Vagina (tissue), 2 donors: ENCODE data around the gene AKAP13. TPM values are rescaled to one million over a fixed set of nuclear protein-coding genes. Genes with fewer than 3 reads are reported as not detected.
"Not testable (repeated sequence)": the region's sequence is repeated elsewhere in the genome, so short reads cannot be mapped to it uniquely, and the experiment has no call there.

Source experiments
- DNase-seq, 2 donors: peaks; one replicate each; pipeline ENCODE4 v3.0.0-alpha.2; 2017; ENCODE audit errors: extremely low spot score in 2 of 2
- H3K27ac ChIP-seq: fragments of 200-600 bp; sonication (generic); one replicate; pipeline ENCODE4 v1.5.1; 2019
- H3K27me3 ChIP-seq: fragments of 200-600 bp; sonication (generic); one replicate; pipeline ENCODE4 v1.5.1; 2019
- H3K36me3 ChIP-seq, 2 donors: fragments of 200-600 bp; sonication (generic); one replicate each; pipeline ENCODE4 v1.5.1; 2017 to 2019
- H3K4me1 ChIP-seq: fragments of 200-600 bp; sonication (generic); one replicate; pipeline ENCODE4 v1.5.1; 2019
- H3K4me3 ChIP-seq, 2 donors: fragments of 200-600 bp; sonication (generic); 1 replicate in 1 of 2; 2 replicates in 1 of 2; pipeline ENCODE4 v1.5.1; 2016 to 2019
- H3K9me3 ChIP-seq: fragments of 200-600 bp; sonication (generic); one replicate; pipeline ENCODE4 v1.5.1; 2019
- CTCF ChIP-seq, 3 experiments: fragments of 450-650 bp in 2 of 3; fragments of 200-600 bp in 1 of 3; sonication (generic) in 1 of 3; IDR thresholded peaks; one replicate each; pipeline ENCODE4 v1.5.1; 2017 to 2019; ENCODE audit warnings: antibody characterized with exemption in 3 of 3, mild to moderate bottlenecking in 2 of 3, moderate library complexity in 2 of 3
- POLR2A ChIP-seq, 2 donors: fragments of 450-650 bp; IDR thresholded peaks; one replicate each; pipeline ENCODE4 v1.6.1; 2017; ENCODE audit warnings: antibody characterized with exemption in 2 of 2, mild to moderate bottlenecking in 2 of 2, moderate library complexity in 2 of 2
- POLR2AphosphoS5 ChIP-seq, 2 donors: sonication (generic); formaldehyde crosslinking; IDR thresholded peaks; one replicate each; pipeline ENCODE4 v1.9.0; 2017; ENCODE audit warnings: antibody characterized with exemption in 2 of 2, mild to moderate bottlenecking in 2 of 2, low read depth in 1 of 2; ENCODE audit not compliant: insufficient read depth in 1 of 2
- intact Hi-C: fragments of 100-400 bp; cut with DNase I; formaldehyde crosslinking; loops from one replicate; pipeline ENCODE4 v1.15.1; 2023
- total RNA-seq: library from RNA; depleted of rRNA; stranded (reverse); fragments of >200 nt; gene quantifications from one replicate; pipeline ENCODE4 v1.2.3, GENCODE V29; 2016

AKAP13 gene
- total RNA-seq, 1 donor from 2014 or later = 177 TPM

GRCh38 chr15:85482894-85483293 is 102.5 kb downstream of the AKAP13 start:
- Histone ChIP-seq H3K27ac (peak overlapping the region; percentile 69), H3K4me1 (peaks cover 80% of the 10 kb centered on the region), H3K36me3 (no peaks in the 10 kb centered on the region), H3K9me3 (no peaks in the 10 kb centered on the region), H3K27me3 (no peaks in the 10 kb centered on the region), H3K4me3 (no peak overlapping the region)
- intact Hi-C loops = no loop called here
- TF ChIP-seq CTCF (IDR thresholded peaks at IDR 0.05) (no peak), POLR2A (IDR thresholded peaks at IDR 0.05) (no peak), POLR2AphosphoS5 (IDR thresholded peaks at IDR 0.05; ENCODE audit: insufficient read depth in 1 of 2, low read depth in 1 of 2) (no peak)
- DNase-seq = no peak

DNA sequence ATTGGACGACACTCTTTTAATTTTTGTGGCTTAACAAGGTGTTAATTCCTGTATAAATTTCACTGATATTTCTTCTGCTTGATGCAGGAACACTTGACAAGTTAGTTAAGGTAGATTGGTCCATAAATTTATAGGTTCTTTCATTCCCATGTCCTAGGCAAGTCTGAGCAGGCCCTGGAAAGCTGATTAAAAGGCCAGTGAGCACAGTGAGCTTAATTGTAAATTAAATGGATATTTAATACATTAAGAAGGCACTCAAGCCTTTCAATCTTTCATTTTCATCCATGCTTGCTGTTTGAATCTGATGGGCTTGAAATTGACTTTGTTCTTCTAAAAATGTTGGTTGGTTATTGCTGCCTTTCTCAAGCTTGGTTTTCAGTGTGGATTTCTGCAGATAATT is 103.6 kb downstream of the AKAP13 start:
- H3K4me1 ChIP-seq = peaks cover 72% of the 10 kb centered on the region
- DNase-seq, H3K4me3 ChIP-seq, H3K27ac ChIP-seq, H3K36me3 ChIP-seq, intact Hi-C loops, H3K27me3 ChIP-seq, H3K9me3 ChIP-seq: not testable (repeated sequence)

DNA sequence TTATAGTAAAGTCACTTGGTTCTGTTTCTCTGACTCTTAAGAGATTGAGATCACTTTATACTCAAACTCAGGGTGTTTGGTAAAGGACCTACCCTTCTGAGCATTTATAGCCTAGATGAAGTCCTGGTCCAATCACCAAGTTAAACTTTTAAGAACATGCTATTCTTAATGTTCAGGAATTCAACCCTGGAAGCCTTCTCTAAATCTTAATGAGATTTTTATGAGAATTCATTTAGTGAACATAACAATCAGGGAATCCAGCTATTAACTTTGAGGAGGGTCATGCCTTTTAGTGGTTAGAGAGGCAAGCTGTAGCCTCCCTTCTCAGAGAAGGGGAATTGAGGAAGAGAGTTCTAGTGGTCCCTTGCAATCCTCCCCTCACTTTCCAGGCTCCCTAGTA is 104.5 kb downstream of the AKAP13 start:
- H3K9me3 ChIP-seq, intact Hi-C loops, H3K36me3 ChIP-seq, DNase-seq, H3K4me3 ChIP-seq, H3K27me3 ChIP-seq: not testable (repeated sequence)
- Histone ChIP-seq H3K4me1 (peaks cover 64% of the 10 kb centered on the region), H3K27ac (peak overlapping the region; percentile 21)

GRCh38 chr15:85485956-85486567 is 105.7 kb downstream of the AKAP13 start:
- no peaks in the 10 kb centered on the region for H3K27me3 ChIP-seq
- peak; percentile 60 to 69 (median 67) for TF ChIP-seq CTCF (IDR thresholded peaks at IDR 0.05)
- no peak for TF ChIP-seq POLR2A (IDR thresholded peaks at IDR 0.05)
- peak in 1 of 2 donors; percentile 80 for TF ChIP-seq POLR2AphosphoS5 (IDR thresholded peaks at IDR 0.05; ENCODE audit: insufficient read depth in 1 of 2, low read depth in 1 of 2)
- no peaks in the 10 kb centered on the region for H3K36me3 ChIP-seq
- no peak for DNase-seq
- peaks cover 54% of the 10 kb centered on the region for H3K4me1 ChIP-seq
- H3K4me3 ChIP-seq = no peak overlapping the region
- H3K27ac ChIP-seq = peak overlapping the region; percentile 21
- no peaks in the 10 kb centered on the region for H3K9me3 ChIP-seq
- intact Hi-C loops = no loop called here

- intact Hi-C loops, H3K4me3 ChIP-seq, H3K9me3 ChIP-seq, H3K36me3 ChIP-seq, H3K27me3 ChIP-seq, DNase-seq, H3K27ac ChIP-seq: not testable (repeated sequence)
- H3K4me1 ChIP-seq = peaks cover 37% of the 10 kb centered on the region
Observed at GRCh38 chr15:85487796-85488195, 107.4 kb downstream of the AKAP13 start.

- Histone ChIP-seq H3K9me3 (no peaks in the 10 kb centered on the region), H3K27ac (no peak overlapping the region), H3K4me1 (peaks cover 32% of the 10 kb centered on the region), H3K36me3 (no peaks in the 10 kb centered on the region), H3K27me3 (no peaks in the 10 kb centered on the region), H3K4me3 (no peak overlapping the region)
- intact Hi-C loops = no loop called here
- TF ChIP-seq POLR2AphosphoS5 (IDR thresholded peaks at IDR 0.05; ENCODE audit: insufficient read depth in 1 of 2, low read depth in 1 of 2) (no peak), POLR2A (IDR thresholded peaks at IDR 0.05) (no peak), CTCF (IDR thresholded peaks at IDR 0.05) (no peak)
- DNase-seq = no peak
Observed at GRCh38 chr15:85488997-85489396, 108.6 kb downstream of the AKAP13 start.
